ENCODE measurements around the gene DTNB.
"Not testable (repeated sequence)": the region's sequence is repeated elsewhere in the genome, so short reads cannot be mapped to it uniquely, and the experiment has no call there.

Gene DTNB

GRCh38 chr2:25673300-25674076 lies at the start of gene DTNB:
Gene DTNB, minus strand, starts transcription at chr2:25673577. Its CDS starts 20,917 bp downstream, at chr2:25652660.
- DNase-seq = peak; percentile 74

- DNase-seq = no peak
These were observed 48.8 kb upstream of the DTNB start for GRCh38 chr2:25722224-25722623.

- DNase-seq = no peak
These were observed 47.2 kb upstream of the DTNB start for GRCh38 chr2:25720575-25720974.

DNA sequence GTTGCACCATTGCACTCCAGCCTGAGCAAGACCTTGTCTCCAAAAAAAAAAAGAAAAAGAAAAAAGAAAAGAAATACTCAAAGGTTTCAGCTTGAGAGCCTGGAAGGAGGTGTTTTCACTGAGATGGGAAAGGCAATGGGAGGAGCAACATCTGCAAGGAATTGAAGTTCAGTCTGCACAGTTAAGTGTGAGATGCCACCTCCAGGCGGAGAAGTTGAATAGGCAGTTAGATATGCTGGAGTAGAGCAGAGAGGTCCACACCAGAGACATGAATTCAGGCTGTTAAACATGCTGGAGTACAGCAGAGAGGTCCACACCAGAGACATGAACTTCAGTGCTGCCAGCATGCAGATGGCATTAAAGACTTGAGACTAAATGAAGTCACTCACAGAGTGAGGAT lies 41.4 kb upstream of the DTNB start:
- no peak for DNase-seq

GRCh38 chr2:25712455-25712854 lies 39.1 kb upstream of the DTNB start:
- no peak for DNase-seq

- DNase-seq = no peak
These were observed 38.4 kb upstream of the DTNB start for GRCh38 chr2:25711675-25712354.

GRCh38 chr2:25710750-25711149 lies 37.4 kb upstream of the DTNB start:
- DNase-seq = no peak

- DNase-seq = no peak
These were observed 36.0 kb upstream of the DTNB start for GRCh38 chr2:25709349-25709748.

DNA sequence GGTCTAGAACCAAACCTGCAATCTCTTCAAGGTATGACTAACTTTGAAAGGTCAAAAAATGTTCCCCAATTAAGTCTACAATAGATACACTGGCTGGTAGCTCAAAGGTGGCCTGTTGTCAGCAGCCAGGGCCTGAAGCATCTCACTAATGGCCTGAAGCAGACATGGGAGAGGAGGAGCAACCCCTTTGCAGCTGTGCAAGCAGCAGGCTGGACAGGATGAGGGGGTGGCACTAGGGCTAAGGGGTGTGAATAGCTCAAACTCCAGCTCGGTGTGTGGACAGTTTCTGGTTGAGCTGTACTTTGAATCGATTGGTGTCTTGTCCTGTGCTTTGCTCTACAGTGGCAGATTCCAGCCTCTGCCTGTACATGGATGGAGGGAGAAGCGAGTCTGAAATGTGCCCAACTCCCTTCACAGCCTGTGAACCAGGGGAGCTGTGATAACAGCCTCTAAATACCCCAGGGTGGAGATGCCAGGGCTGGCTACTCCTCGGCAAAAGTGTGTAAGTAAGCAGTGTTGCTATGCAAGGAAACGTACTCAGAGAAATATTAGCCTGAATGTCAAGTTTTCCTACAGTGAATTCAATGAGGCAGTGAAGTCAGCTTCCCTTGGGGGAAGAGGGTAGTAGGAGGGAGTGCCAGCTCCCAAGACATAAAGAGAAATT lies 34.7 kb upstream of the DTNB start:
- DNase-seq = no peak

- DNase-seq = not testable (repeated sequence)
These were observed 32.2 kb upstream of the DTNB start for GRCh38 chr2:25705575-25705974.

- DNase-seq = no peak
These were observed 28.4 kb upstream of the DTNB start for GRCh38 chr2:25701801-25702200.

GRCh38 chr2:25700221-25700660 lies 26.9 kb upstream of the DTNB start:
- peak; percentile 24 for DNase-seq

DNA sequence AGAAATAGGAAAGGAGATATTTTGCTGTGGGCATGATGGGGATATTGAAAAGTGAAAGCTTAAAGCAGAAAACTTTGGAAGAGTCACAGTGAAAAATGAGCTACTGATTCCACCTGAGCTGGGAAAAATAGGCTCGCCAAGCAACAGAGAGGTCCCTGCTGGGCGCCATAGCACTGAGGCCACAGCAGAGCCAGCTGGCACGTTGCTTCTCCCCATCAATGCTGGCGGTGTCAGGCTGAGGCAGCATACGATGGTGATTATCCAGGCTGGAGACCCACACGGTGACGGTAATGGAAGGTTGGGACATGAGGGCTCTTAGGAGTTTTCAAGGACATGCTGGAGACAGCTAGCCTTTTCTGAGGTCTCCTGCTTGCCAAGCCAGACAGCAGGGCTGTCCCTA lies 25.8 kb upstream of the DTNB start:
- DNase-seq = no peak

- DNase-seq = no peak
These were observed 25.4 kb upstream of the DTNB start for GRCh38 chr2:25698752-25699151.

DNA sequence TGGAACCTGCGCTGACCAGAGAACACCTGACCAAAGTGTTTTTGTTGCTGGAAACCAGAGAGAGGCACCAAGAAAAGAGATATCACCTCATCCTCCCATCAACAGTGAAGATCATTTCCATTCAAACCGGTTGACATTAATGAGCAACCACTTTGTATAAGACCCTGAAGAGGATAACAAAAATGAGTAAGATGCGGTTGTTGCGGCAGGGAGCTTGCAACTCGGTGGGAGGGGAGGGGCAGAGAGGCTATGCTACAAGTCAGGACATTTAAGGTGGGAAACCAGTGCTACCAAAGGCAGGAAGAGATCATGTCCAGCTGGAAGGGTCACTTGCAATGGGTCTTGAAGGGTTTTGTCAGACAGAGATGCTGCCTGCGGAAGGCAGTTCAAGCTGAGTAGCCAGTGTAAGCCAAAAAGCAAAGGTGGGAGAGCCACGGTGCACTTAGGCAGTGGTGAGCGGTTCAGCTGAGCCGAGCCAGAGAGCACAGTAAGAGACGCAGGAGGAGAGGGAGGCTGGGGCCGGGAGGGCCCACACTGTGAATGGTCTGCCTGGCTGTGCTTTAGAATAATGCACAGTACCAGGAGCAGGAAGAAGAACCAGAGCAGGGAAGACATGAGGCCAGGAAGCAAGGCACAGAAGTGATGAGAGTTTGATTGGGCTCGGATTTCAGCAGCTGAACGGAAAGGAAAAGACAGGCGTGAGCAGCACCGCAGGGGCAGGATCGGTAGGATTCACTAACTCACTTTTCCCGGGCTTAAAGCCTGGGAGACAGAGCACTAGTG lies 24.4 kb upstream of the DTNB start:
- no peak for DNase-seq

DNA sequence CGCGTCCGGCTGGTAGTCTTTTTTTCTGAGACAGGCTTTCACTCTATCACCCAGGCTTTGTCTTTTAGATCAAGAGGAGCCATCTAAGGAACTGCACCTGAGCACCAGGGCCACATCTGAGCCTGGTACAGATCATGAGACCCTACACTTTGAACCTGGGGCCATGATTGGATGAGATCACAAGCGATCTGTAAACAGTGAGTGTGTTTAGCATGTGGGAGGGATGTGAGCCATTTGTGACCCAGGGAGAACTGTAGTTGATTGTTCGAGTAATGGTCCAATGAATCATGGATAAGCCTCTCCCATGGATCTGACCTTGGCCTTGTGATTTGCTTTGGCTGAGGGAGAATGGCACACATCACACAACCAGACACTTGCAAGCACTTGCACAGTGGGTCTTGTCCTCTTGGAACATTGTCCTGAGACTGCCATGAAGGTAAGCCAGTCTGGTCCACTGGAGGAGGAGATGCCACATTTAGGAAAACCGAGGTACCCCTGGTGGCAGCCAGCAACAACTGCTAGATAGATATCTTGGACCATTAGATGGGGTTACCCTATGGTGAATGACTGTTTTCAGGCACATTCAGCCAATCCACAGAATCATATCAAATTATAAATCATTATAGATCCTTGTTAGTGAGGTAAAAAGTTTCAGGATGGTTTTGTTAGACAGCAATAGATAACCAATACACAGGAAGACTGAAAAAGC lies 19.5 kb upstream of the DTNB start:
- no peak for DNase-seq

DNA sequence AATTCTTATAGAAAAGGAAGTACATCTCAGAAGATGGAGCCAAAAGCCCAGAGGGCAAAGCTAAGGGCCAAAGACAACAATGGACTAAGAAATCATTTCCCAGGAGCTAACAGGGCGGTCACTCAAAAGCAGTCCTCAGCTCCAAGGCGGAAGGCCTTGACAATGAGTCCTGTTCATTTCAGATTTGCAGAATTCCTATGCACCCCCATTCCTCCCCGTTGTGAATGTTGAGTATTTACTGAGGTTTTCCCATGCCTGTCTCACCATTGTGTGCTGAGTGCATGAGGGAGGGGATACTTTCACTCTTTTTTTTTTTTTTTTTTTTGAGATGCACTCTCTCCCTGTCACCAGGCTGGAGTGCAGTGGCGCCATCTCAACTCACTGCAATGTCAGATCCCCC lies 18.8 kb upstream of the DTNB start:
- no peak for DNase-seq

- DNase-seq = no peak
These were observed 16.7 kb upstream of the DTNB start for GRCh38 chr2:25690058-25690457.

DNA sequence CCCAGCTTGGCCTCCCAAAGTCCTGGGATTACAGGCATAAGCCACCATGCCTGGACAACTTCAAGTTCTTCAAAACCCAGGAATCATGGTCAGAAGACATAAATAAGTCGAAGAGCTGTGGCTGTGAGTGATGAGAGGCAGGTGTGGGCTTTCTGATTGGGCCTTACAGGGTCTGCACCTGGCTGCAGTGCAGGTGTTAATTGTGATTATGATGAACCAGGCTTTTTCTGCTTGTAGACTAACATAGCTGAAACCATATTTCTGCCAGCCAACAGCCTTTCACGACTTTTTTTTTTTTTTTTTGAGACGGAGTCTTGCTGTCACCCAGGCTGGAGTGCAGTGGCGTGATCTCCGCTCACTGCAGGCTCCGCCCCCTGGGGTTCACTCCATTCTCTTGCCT lies 14.9 kb upstream of the DTNB start:
- no peak for DNase-seq

- no peak for DNase-seq
These were observed 12.4 kb upstream of the DTNB start for GRCh38 chr2:25685741-25686140.

- peak; percentile 32 for DNase-seq
These were observed 11.4 kb upstream of the DTNB start for GRCh38 chr2:25684577-25685473.
